Raji (cell line): ENCODE results near the gene PLEKHH2.

Source experiments
- POLR2A ChIP-seq: IDR thresholded peaks from 2 replicates; pipeline ENCODE4 v1.6.1; 2011; ENCODE audit warnings: low read depth, low read length, control low read depth; ENCODE audit not compliant: insufficient read depth

Gene PLEKHH2

GRCh38 chr2:43776324-43776723 is 139.3 kb downstream of the PLEKHH2 start:
- TF ChIP-seq POLR2A: no peak

- no peak for TF ChIP-seq POLR2A
Measured at GRCh38 chr2:43777306-43777926, 140.4 kb downstream of the PLEKHH2 start.

DNA sequence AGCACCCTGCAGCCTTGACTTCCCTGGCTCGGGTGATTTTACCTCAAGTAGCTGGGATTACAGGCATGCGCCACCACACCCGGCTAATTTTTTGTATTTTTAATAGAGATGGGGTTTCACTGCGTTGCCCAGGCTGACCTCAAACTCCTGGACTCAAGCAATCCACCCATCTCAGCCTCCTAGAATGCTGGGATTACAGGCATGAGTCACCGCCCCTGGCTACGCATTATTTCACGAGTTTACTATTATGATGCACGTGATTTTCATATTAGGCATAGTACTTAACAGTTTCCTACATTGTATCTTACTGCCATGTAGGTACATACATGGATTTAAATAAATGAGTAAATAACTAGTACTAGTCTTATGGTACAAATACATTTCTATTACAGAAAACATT is 141.2 kb downstream of the PLEKHH2 start:
- no peak for TF ChIP-seq POLR2A

DNA sequence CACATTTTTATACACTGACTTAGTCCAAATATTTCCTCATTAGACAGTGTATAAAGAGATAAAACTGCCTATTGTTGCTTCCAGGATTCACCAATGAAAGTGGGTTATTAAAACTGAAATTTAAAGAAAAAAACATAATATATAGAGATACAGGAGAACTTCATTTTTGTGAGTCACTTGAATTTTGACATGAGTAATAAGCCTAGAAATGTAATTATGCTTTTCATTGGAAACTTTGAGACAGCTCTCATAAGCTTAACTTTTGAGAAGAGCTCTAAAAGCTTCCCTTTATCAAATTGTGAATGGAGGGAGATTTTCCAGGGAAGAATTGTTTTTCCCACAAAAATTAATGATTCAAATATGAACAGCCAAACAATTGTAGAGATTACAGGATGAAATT is 150.8 kb downstream of the PLEKHH2 start:
- TF ChIP-seq POLR2A: no peak

DNA sequence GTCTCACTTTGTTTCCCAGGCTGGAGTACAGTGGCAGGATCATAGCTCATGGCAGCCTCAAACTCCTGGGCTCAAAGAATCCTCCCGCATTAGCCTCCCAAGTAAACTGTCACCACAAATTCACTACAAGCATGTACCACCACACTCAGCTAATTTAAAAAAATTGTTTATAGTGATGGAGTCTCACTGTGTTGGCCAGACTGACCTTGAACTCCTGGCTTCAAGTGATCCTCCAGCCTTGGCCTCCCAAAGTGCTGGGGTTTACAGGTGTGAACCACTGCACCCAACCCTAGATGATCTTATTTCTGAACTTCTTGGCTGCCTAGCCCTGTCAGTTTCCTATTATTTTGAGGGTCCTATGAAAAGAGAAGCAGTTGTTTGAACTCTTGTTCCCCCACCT is 151.6 kb downstream of the PLEKHH2 start:
- no peak for TF ChIP-seq POLR2A

- no peak for TF ChIP-seq POLR2A
Measured at GRCh38 chr2:43790147-43790546, 153.1 kb downstream of the PLEKHH2 start.

GRCh38 chr2:43791035-43791765 is 154.1 kb downstream of the PLEKHH2 start:
- TF ChIP-seq POLR2A: no peak

DNA sequence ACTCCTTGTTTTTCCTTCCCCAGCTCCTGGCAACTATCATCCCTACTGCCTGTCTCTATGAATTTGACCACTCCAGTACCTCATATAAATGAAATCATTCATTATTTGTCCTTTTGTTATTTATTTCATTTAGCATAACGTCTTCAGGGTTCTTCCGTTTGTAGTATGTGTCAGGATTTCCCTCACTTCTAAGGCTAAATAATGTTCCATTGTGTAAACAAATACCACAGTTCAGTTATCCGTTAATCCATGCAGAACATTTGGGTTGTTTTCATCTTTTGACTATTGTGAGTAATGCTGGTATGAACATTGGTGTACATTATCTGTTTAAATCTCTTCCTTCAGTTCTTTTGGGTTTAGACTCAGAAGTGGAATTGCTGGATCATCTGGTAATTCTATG is 155.6 kb downstream of the PLEKHH2 start:
- TF ChIP-seq POLR2A: no peak

- TF ChIP-seq POLR2A: no peak
Measured at GRCh38 chr2:43794956-43795355, 157.9 kb downstream of the PLEKHH2 start.

GRCh38 chr2:43796206-43796605 is 159.1 kb downstream of the PLEKHH2 start:
- no peak for TF ChIP-seq POLR2A

DNA sequence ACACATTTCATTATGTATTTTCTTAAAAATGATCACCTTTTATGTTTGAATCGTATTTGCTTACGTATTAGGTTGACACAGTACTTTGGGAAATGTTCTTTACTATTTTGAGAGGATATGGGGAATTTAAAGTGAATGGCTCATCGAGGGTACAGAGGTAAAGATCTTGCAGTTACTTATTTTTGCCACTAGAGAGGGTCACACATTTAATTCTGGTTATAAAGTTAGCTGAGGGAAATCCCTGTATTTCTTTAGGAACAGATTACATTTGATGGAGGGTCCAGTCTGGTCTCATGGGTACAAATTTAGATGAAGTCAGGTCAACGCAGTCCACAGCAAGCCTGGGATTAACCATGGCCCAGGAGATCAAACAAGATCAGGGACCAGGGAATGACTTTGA is 161.2 kb downstream of the PLEKHH2 start:
- no peak for TF ChIP-seq POLR2A

GRCh38 chr2:43800894-43801293 is 163.8 kb downstream of the PLEKHH2 start:
- no peak for TF ChIP-seq POLR2A

DNA sequence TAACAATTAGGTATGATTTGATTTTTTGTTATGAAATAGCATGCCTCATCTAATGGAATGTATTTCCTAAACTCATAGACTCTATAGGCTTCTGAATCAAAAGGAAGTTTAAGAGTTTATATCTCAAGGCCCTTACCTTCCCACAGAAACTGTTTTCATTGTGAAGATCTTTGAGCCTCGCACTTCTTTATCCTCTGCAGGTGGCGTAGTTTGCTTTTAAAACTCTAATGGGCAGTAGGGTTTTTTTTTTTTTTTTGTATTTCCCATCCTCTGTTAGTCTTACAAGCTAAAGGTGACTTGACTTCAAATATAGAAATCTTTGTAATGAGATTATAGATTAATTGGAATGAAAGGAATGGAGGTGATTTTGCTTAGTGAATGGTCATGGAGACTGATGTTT is 165.1 kb downstream of the PLEKHH2 start:
- no peak for TF ChIP-seq POLR2A

DNA sequence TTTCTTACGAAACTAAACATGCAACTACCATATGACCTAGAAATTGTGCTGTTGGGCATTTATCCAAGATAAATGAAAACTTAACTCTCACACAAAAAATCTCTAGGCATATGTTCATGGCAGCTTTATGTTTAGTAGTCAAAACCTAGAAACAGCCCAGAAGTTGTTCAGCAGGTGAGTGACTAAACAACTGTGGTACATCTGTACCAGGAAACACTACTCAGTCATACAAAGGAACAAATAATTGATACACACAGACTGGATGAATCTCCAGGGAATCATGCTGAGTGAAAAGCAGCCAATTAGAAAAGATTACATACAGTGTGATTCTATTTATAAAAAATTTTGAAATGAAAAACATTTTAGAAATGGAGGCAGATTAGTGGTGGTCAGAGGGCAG is 166.1 kb downstream of the PLEKHH2 start:
- no peak for TF ChIP-seq POLR2A

DNA sequence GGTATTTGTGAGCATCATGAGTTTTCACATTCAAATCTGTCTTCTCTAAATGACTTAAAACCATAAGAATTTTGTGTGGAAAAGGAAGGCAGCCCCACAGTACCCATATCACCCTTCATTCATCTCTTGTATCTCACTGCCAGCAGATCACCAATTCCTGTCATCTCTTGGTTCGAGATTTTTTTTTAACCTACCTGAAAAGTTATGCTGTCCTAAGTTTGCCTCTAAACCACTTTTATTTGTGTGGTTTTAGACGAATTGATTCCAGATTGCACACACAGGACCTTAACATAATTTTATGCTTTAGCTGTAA is 169.6 kb downstream of the PLEKHH2 start:
- TF ChIP-seq POLR2A: no peak

DNA sequence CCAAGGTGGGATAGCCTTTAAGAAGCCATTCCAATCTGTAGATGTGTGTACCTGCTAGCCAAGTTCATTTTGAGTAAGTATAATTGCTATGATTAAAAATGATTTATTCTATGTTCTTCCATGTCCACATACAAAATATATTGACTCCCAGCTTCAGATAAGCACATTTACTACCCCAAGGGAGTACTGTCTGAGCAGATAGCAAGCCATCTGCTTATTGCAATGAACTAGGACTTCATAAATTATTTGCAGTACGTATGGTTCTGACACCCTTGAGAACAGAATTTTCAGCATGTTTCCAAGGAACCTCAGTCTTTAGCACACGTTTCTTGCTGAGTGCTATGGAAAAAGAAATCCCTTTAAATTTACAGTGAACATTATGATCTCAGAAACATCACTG is 173.4 kb downstream of the PLEKHH2 start:
- TF ChIP-seq POLR2A: no peak

DNA sequence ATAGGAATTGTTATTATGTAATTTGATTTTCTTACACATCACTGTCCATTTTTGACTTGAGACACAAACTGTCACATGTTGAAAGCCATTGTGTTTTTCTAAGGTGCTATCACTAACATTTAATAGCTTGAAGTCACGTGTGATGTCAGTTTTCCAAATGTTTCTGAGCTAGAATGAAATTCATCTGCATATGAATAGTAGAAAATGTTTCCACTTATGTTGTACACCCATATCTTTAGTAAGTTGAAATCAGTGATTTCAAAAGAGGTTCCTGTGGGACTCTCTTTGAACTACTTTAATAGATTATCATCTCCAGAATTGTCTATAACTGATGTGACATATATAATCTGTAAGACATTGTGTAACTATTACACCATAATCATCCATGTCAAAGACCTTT is 173.8 kb downstream of the PLEKHH2 start:
- TF ChIP-seq POLR2A: no peak
